ENCODE results near the gene STX1B.
"Not testable (repeated sequence)": the region's sequence is repeated elsewhere in the genome, so short reads cannot be mapped to it uniquely, and the experiment has no call there.

The STX1B gene

GRCh38 chr16:31011815-31012214 lies 1.4 kb upstream of the STX1B start:
- DNase-seq, result not testable (repeated sequence)

DNA sequence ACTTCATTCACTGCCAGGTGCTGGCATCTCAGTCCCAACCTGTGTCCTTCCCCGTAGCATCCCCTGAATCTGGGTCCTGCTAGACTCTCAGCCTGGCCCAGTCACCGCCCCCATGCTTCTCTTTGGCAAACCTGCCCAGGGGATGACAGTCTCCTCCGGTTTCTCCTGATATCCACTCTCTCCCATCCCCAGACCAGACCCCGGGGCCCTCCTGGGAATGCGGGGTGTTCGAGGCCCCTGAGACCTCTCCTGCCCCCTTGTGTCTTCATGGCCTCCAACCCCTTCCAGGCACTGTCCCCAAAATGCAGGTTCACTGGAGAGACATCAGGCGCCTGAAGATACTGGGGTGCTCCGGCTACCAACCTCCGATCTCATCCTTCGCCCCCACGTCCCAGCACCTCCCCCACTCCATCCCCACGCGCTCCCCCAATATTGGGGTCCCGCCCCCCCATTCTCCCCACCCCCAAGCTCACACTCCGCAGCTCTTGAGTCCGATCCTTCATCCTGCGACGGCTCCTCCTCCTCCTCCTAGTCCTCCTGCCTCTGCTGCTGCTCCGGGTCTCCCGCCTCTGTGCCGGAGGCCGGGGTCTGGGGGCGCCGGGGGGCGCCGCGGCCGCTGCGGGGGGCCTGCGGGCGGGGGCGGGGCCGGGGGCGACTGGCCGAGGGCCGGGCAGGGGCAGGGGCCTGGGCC lies 399 bp downstream of the STX1B start:
- no peak for DNase-seq

DNA sequence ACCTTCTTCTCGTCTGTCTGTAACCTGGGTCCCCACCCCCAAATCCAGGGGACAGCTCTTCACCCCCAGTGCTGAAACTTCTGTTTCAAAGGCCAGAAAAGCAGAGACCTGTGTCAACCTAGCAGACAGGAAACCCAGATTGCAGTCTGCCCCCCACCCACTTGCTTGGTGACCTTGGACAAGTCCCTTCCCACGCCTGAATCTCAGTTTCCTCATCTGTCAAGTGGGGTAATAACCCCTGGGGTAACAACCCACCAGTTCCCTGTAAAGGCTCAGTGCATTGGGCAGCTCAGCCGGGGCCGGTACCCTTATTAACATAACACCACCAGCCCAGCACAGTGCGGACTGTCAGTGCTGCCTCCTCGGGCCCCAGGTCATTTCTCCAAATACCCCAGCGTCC lies 1.3 kb downstream of the STX1B start:
- no peak for DNase-seq

DNA sequence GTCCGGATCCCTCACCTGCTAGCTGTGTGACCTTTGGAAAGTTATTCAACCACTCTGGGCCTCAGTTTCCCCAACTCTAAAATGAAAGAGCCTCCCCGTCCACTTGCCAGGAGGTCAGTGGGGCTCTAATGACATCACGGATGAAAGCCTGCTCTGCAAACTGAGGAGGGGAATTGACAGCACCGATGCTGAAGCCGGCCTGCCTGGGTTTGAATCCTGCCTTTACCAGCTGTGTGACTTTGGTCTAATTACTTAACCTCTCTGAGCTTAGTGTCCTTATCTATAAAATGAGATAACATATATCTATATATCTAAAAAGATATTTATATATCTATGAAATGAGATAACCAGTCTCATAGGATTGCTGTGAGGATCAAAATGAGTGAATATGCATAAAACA lies 1.9 kb downstream of the STX1B start:
- DNase-seq, result no peak

DNA sequence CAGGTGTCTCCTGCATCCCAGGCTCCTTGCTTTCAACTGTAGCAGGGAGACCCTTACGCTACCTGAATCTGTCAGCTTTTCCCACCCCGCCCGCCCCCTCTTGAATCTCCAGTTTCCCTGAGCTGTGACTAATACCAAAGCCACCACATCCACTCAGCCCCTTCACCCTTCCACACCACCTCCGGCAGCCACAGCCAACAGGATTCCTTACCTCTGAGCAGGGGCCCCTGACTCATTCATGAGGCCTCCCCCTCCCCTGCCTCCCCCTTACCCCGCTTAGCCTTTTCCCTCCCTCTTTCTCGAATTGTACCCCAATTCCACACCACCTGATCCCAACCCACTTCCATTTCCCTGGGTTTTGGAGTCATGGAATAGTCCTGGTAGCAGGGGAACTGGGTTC lies 2.3 kb downstream of the STX1B start:
- DNase-seq, result no peak

DNA sequence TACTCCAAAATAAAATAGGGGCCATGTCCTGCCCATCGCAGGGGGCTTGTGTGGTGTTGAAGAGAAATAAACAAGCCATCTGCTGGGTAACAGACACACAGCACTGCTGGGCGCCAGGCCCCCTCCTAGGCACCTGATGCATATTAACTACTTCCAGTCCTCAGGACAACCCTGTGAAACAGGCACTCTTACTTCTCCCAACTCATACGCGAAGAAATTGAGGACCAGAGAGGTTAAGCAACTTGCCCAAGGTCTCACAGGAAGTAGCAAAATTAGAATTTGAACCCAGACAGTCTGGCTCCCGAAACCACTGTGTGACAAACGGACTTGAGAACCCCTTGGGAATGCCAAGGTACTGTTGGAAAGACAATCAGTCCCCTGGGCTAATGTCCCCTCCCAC lies 2.8 kb downstream of the STX1B start:
- DNase-seq, result no peak

GRCh38 chr16:31006589-31006988 lies 3.8 kb downstream of the STX1B start:
- no peak for DNase-seq

- DNase-seq, result no peak
Measured at GRCh38 chr16:31006086-31006385, 4.4 kb downstream of the STX1B start.

DNA sequence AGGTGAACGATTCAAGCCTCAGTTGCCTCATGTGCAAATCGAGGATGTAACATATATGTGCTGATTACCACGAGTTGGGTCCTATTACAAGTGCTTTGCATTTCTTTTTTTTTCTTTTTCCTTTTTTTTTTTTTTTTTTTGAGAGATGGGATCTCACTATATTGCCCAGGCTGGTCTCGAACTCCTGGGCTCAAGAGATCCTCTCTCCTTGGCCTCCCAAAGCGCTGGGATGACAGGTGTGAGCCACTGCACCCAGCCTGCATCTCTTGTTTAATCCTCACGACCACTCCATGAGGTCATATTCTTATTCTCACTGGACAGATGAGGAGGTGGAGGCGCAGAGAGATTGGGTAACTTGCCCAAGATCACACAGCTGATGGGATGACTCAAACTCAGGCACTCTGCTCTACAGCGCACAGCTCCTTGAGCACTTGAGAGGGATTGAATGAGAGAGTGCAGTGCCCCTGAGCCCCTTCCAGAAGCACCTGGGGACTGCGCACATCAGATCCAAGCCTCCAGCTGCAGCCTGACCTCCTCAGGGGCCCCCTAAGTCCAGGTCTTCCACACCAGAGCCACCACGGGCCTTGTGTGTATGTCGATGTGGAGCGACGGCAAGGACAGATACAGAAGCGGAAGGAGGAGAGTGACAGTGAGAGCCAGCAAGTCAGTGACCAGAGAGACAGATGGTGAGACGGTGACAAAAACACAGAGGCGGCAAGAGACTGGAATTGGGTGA lies 4.9 kb downstream of the STX1B start:
- no peak for DNase-seq

- DNase-seq, result no peak
Measured at GRCh38 chr16:31004658-31005057, 5.8 kb downstream of the STX1B start.

- no peak for DNase-seq
Measured at GRCh38 chr16:31003744-31004143, 6.7 kb downstream of the STX1B start.

DNA sequence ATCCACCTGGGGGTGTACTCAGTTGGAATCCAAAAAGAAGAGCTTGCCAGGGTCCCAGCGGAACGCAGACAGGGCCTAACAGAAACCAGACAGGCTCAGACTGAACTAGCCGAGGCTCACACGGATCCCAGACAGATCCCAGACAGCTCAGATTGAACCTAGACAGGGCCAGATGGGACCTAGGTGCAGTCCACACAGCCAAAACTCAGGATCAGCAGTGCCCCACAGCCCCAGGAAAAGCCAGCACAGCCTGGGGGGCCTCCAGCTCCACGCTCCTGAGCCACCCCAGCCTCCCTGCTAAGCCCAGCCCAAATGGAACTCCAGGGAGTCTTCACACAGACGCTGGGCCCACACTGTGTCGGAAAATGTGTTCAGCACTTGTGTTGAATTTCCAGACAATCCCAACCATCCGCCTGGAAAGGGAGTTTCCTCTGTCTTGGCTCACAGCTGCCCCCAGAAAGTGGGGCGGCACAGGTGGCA lies 7.5 kb downstream of the STX1B start:
- no peak for DNase-seq

DNA sequence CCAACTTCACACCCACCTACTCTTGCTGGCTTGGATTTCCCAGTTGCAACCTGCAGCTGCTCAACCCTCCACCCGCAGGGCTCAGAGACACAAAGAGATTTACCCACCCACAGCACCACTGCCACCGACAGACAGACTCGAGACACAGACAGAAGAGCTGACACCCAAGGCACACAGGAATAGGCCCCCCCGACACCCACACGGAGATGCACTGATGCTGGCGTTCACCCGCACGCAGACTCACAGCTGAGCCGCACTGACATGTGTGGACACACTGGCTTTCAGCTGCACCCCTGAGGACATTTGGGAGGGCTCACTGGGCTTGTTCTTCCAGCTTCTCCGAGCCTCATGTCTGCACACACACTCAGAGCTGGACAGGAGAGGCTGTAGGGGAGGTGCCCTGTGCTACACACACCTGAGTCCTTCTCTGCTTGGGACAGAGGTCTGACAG lies 8.2 kb downstream of the STX1B start:
- no peak for DNase-seq

GRCh38 chr16:31001507-31002249 lies 8.8 kb downstream of the STX1B start:
- no peak for DNase-seq

- no peak for DNase-seq
Measured at GRCh38 chr16:31000671-31001382, 9.6 kb downstream of the STX1B start.

DNA sequence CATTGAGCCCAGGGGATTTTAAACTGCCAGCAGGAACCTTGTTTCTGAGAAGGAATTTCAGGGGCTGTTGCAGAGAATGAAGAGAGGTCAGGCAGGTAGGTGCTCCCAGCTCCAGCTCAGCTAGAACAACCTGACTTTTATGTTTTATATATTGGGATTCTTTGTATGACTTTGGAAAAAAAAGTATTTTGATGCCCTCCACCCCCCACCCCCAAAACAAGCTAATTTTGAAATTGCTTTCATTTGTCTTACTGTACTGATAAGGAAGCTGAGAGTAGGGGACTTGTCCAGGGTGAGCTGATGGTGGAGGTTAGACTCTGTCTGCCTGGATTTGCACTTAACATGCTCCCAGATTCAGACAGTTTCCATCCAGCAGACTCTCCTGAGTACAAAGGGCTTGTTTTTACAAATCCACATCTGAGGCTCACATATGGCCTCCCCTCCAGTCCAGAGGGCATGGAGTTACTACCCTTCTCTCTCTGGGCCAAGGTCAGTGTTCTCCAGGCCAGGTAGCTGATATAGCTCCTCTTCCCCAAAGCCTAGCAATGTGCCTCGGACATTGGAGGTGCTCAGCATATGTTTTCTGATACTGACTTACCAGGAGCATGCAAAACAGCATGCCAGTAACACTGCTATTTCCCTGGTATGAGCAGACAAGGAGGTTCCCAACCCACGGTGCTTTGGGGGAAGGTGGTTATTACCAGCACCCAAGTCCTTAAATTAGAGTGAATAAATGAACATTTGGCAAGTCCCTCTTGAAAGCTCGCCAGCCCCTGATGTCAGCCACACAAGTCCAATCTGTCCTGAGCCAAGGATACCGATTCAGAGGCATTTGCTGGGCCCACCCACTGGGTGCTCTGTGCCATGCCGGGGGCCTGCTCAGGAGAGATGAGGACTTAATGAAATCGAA lies 11.3 kb downstream of the STX1B start:
- DNase-seq, result no peak

GRCh38 chr16:30997725-30998711 lies 12.4 kb downstream of the STX1B start:
- DNase-seq, result no peak

- DNase-seq, result peak; percentile 34
Measured at GRCh38 chr16:30996985-30997724, 13.3 kb downstream of the STX1B start.

DNA sequence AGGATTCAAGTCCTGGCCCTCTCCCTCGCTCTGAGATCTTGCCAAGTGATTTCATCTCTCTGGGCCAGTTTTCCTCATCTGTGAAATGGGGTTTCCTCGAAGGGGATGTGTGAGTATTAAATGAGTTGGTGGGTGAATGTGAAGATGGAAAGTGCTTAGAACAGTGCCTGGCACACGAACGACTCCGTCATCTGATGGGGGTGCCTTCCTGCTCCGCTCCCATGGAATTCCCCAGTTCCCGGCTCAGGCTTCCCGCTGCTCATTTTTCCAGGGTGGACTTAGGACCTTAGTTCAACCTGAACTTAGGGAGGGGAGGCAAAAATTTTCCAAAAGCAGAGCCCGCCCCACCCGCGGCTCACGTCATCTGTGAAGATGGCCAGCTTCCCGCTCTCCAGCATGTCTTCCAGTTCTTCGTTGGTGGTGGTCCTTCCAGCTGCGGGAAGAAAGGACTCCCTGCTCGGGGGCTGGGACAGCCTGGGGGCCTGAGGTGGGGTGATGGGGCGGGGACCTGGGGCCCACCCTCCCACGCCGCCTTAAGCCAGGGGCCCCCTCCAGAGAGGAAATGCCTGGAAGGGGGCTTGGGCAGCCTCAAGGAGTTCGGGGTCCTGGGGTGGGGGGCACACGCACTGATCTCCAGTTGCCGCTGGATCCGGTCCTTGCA lies 14.0 kb downstream of the STX1B start:
- no peak for DNase-seq

DNA sequence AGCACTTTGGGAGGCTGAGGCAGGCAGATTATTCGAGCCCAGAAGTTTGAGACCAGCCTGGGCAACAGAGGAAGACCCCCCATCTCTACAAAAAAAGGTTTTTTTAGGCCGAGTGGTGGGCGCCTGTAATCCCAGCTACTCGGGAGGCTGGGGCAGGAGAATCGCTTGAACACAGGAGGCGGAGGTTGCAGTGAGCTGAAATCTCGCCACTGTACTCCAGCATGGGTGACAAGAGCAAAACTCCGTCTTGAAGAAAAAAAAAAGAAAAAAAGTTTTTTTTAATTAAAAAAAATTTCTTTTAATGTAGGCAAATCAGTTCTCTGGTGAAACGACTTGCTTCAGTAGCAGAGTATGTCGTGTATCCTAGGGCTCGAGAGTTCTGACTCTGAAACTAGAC lies 14.5 kb downstream of the STX1B start:
- DNase-seq, result no peak
